Type B pancreatic cell (in vitro differentiated cells): ENCODE measurements around the gene ZBTB1. TPM values are rescaled to one million over a fixed set of nuclear protein-coding genes. Genes with fewer than 3 reads are reported as not detected.

ENCODE experiments used
- DNase-seq: peaks from one replicate; pipeline ENCODE4 v3.0.0; 2021; ENCODE audit warnings: mixed read lengths; ENCODE audit not compliant: unreplicated experiment; ENCODE audit errors: extremely low spot score
- H3K27ac Mint-ChIP-seq: 2 replicates; pipeline ENCODE4 v1.8.0; 2021; ENCODE audit warnings: mild to moderate bottlenecking, mixed read lengths
- H3K27me3 Mint-ChIP-seq: 2 replicates; pipeline ENCODE4 v1.8.0; 2021; ENCODE audit warnings: mixed read lengths
- H3K36me3 Mint-ChIP-seq: 2 replicates; pipeline ENCODE4 v1.8.0; 2021; ENCODE audit warnings: mixed read lengths
- H3K4me1 Mint-ChIP-seq: one replicate; pipeline ENCODE4 v1.8.0; 2021; ENCODE audit warnings: mixed read lengths; ENCODE audit not compliant: unreplicated experiment
- H3K4me3 Mint-ChIP-seq: 2 replicates; pipeline ENCODE4 v1.8.0; 2021; ENCODE audit warnings: mild to moderate bottlenecking, mixed read lengths
- H3K9me3 Mint-ChIP-seq: 2 replicates; pipeline ENCODE4 v1.8.0; 2021; ENCODE audit warnings: mixed read lengths
- CTCF ChIP-seq: fragments of 200-600 bp; sonication (generic); conservative IDR thresholded peaks from 2 replicates; pipeline ENCODE4 v1.5.0; 2021; ENCODE audit warnings: antibody characterized with exemption, mild to moderate bottlenecking
- total RNA-seq: library from RNA; stranded (reverse); gene quantifications from 2 replicates; pipeline ENCODE4 v1.2.1, GENCODE V29; 2021; ENCODE audit warnings: low replicate concordance

ZBTB1 gene
- total RNA-seq, 1 donor from 2014 or later, result 43.2 TPM

- Mint-ChIP-seq H3K4me1 (peaks cover 9% of the 10 kb centered on the region), H3K9me3 (no peaks in the 10 kb centered on the region), H3K36me3 (no peaks in the 10 kb centered on the region), H3K27me3 (peaks cover 8% of the 10 kb centered on the region), H3K27ac (no peak overlapping the region), H3K4me3 (no peak overlapping the region)
- no peak for TF ChIP-seq CTCF
- DNase-seq, result no peak
These were observed 36.1 kb upstream of the ZBTB1 start for GRCh38 chr14:64468451-64468850.

GRCh38 chr14:64474041-64474440, 30.5 kb upstream of the ZBTB1 start:
- H3K9me3 Mint-ChIP-seq, result no peaks in the 10 kb centered on the region
- no peak for DNase-seq
- H3K27ac Mint-ChIP-seq, result no peak overlapping the region
- no peak overlapping the region for H3K4me3 Mint-ChIP-seq
- no peaks in the 10 kb centered on the region for H3K27me3 Mint-ChIP-seq
- H3K36me3 Mint-ChIP-seq, result no peaks in the 10 kb centered on the region
- TF ChIP-seq CTCF, result no peak
- no peaks in the 10 kb centered on the region for H3K4me1 Mint-ChIP-seq

- no peak overlapping the region for H3K4me3 Mint-ChIP-seq
- no peaks in the 10 kb centered on the region for H3K4me1 Mint-ChIP-seq
- no peaks in the 10 kb centered on the region for H3K27me3 Mint-ChIP-seq
- H3K27ac Mint-ChIP-seq, result no peak overlapping the region
- no peaks in the 10 kb centered on the region for H3K9me3 Mint-ChIP-seq
- DNase-seq, result no peak
- no peak for TF ChIP-seq CTCF
- H3K36me3 Mint-ChIP-seq, result no peaks in the 10 kb centered on the region
These were observed 29.9 kb upstream of the ZBTB1 start for GRCh38 chr14:64474698-64475097.

- no peaks in the 10 kb centered on the region for H3K4me1 Mint-ChIP-seq
- no peaks in the 10 kb centered on the region for H3K36me3 Mint-ChIP-seq
- no peaks in the 10 kb centered on the region for H3K27me3 Mint-ChIP-seq
- TF ChIP-seq CTCF, result no peak
- H3K27ac Mint-ChIP-seq, result no peak overlapping the region
- H3K4me3 Mint-ChIP-seq, result no peak overlapping the region
- no peak for DNase-seq
- H3K9me3 Mint-ChIP-seq, result no peaks in the 10 kb centered on the region
These were observed 28.8 kb upstream of the ZBTB1 start for GRCh38 chr14:64475585-64476273.

- Mint-ChIP-seq H3K27ac (no peak overlapping the region), H3K36me3 (peaks cover 1% of the 10 kb centered on the region), H3K9me3 (no peaks in the 10 kb centered on the region), H3K4me3 (no peak overlapping the region), H3K27me3 (no peaks in the 10 kb centered on the region), H3K4me1 (no peaks in the 10 kb centered on the region)
- DNase-seq, result no peak
- TF ChIP-seq CTCF, result no peak
These were observed 28.1 kb upstream of the ZBTB1 start for GRCh38 chr14:64476438-64476837.
